Activated CD4-positive, alpha-beta T cell treated with anti-CD3 and anti-CD28 coated beads, Interleukin-2, amount 50 U/mL, for 48 hours (primary cell): ENCODE data around the gene ACACB.

ENCODE experiments used
- DNase-seq, 2 experiments: peaks; one replicate each; pipeline ENCODE4 v3.0.0-alpha.2; 2020

The ACACB gene

GRCh38 chr12:109281452-109281851 lies 165.1 kb downstream of the ACACB start:
- no peak for DNase-seq

- no peak for DNase-seq
Observed at GRCh38 chr12:109284392-109284791, 168.0 kb downstream of the ACACB start.

- DNase-seq, result no peak
Observed at GRCh38 chr12:109286252-109286651, 169.9 kb downstream of the ACACB start.

DNA sequence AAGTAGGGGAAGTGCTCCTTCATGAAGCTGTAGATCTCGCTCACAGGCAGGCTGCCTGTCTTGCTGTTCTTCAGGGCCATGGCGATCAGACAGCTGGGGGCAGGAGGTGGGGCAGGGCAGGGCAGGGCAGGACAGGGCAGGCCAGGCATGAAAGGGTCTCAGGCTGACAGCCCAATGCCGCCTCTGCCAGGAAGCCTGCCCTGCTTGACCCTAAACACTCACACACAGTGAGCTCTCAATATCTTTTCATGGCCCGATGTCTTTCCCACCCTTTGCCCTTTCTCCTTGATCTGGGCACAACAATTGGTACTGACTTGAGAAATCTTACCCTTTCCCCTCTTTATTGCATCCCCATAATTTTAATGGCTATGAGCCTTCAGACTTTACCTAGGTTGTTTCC lies 170.3 kb downstream of the ACACB start:
- DNase-seq, result no peak

- no peak for DNase-seq
Observed at GRCh38 chr12:109287181-109287580, 170.8 kb downstream of the ACACB start.

DNA sequence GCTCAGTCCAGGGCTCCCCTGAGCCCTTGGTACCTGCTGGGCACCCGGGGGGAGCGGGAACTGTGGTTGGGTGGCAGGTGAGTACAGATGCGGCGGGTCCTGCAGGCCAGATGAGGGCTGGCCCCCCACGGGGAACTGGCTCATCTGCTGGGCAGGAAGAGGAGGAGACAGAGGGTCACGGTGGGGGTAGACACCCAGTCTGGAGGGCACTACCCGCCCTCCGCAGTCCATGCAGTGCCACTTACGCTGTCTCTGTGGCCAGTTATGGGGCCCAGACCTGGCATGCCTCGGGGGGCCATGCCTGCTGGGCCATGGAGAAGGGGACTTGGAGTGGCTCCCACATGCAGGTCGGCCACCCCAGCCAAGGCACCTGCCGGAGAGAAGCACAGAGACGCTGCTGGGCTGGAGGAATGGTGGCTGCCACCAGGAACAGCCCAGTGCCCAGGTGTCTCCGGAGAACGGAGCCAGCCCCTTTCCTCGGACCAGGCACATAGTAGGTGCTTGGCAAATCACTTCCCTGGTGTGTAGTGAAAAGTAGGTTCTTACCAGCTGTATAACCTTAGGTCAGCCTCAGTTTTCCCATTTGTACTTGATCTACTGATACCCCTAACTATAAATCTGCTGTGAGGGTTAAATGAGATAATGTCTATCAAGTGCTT lies 171.6 kb downstream of the ACACB start:
- DNase-seq, result no peak

GRCh38 chr12:109288571-109288970 lies 172.2 kb downstream of the ACACB start:
- DNase-seq, result no peak

GRCh38 chr12:109289004-109289403 lies 172.6 kb downstream of the ACACB start:
- no peak for DNase-seq

- no peak for DNase-seq
Observed at GRCh38 chr12:109289551-109289950, 173.2 kb downstream of the ACACB start.

DNA sequence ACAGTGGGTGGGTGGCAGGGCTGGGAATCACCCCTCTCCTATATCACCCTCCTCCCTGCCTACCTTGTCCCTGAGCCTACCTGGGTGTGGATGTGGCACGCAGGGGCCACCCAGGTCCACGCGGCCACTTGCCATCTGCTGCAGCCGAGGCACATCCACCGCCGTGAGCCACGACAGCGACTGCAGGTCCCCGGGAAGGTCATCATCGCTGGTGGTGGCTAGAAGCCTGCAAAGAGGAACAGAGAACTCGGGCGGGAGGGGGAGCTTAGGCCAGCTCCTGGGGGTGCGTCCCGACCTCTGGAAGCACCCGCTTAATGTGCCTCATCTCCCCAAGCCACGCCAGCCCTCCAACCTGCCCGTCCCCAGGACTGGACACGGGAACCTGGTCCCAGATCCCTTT lies 173.7 kb downstream of the ACACB start:
- no peak for DNase-seq

DNA sequence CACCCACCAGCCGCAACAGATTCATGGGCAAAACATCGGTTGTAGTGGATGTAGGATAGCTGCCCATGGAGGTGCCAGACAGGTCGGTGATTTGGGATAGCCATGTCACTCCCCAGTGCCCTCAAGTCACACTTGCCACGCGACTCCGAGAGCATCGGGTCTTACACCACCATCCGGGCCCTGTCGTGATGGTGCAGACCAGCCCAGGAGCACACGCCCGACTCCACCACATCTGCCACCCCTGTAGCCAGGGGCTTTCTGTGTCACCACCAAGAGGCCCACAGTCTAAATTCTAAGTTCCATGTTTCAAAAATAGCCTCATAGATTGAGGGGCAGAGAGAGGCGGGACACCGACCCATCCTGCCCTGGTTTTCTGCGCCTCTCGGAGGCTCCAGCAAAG lies 174.7 kb downstream of the ACACB start:
- DNase-seq, result no peak

- DNase-seq, result no peak
Observed at GRCh38 chr12:109291521-109292341, 175.3 kb downstream of the ACACB start.

- DNase-seq, result no peak
Observed at GRCh38 chr12:109292342-109292711, 175.9 kb downstream of the ACACB start.

DNA sequence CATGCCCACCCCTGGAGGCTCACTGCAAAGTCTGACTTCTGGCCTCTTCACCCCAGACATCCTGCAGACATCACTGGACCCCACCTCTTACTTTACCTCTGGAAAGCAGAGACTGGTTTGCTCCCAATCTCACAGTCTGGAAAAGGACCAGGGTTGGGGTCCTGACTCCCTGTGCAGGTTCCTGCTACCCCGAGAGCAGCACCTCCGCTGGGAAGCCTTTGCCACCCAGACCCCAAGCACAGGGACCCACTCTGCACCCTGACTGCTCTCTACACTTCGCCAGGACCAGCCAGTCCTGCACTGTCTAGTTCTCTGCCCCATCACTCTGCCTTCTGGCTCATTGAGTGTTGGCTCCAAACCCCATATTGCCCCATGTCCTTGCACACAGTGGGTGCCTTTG lies 176.7 kb downstream of the ACACB start:
- DNase-seq, result no peak

DNA sequence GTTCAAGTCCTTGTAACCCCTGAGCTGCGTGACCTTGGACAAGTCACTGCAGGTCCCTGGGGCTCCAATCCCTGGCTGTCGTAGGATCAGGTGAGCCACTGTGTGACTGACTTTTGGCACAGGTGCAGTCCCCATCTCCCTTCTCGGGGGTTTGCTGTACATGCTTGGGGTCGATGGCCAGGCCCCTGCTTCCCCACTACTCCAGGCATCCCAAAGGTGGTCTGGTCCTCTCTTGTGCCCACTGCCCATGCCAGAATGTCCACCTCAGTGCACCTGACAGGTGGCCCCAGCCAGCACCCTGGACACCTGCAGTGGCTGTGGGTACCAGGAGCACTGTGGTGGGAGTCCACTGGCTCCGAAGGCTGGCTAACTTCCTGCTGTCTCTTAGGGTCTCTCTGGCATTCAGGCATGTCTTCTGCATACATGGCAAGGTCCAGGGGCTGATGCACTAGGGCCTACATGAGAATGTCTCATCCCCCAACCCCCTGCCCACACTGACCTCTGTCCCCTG lies 178.0 kb downstream of the ACACB start:
- DNase-seq, result no peak

DNA sequence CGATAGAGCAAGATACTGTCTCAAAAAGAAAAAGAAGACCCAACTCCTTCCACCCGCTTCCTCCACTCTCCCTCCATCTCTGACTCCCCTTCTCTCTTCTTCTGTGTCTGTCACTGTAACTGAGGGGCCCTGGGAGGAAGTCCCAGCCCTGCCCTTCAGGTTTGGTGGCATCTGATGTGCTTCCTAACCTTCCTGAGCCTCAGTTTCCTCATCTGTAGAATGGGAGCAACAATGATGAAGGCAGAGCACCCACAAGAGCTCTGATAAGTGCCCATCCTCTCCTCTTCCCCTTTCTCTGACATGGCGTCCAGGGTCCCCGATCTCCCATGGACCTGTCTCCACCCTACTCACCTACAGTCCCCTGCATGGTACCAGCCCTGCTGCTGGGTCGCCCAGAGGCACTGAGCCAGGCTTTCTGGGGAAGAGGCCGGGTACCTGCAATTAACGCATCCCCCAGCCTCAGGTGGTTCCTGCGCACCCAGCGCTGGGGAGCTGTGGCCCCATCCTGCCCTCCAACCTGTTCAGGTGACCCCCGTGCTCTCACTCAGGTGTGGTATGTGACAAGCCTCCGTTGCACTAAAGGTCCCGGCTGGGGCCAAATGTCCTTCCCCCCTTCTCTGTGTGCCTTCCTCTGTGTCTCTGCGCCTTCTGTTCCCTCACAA lies 179.5 kb downstream of the ACACB start:
- DNase-seq, result no peak

- DNase-seq, result no peak
Observed at GRCh38 chr12:109296431-109296830, 180.0 kb downstream of the ACACB start.

DNA sequence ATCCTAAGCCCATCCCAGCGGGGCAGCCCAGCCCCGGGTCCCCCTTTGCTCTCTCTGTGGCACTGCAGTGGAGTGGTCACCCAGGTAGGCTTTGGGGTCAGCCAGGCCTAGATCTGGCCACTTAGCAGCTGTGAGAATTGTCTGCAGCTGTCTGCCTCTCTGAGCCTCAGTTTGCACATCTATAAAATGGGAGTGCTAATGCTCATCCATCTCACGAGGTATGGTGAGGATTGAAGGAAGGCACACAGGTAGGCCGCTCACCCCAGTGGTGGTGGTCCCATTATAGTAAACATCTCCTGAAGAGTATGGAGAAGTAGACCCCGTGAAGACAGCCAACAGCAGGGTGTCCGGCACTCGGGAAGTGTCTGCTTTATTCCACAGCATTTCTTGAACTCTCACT lies 183.5 kb downstream of the ACACB start:
- DNase-seq, result no peak

DNA sequence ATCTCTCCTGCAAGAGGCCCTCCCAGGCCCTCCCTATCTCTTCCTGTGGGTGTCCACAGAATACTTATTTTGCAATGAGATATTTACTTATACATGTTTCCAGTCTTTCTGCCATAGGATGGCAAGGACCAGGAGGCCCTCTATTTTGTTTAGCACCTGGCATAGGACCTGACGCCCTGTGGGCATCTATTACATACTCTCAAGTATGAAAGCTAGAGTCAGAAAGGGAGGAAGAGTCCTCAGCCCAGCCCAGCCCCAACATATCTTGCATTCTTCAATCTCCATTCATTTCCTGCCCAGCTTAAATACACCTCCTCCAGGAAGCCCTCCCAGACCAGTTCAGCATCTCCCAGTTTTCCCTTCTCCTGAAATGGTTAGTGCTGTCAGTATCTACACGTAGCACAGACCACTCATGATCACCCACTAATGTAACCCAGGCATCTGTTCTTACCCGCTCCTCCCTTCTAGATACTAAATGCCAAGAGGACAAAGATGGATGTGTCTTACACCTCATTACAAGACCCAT lies 185.3 kb downstream of the ACACB start:
- no peak for DNase-seq

- DNase-seq, result no peak
Observed at GRCh38 chr12:109302358-109302757, 186.0 kb downstream of the ACACB start.

DNA sequence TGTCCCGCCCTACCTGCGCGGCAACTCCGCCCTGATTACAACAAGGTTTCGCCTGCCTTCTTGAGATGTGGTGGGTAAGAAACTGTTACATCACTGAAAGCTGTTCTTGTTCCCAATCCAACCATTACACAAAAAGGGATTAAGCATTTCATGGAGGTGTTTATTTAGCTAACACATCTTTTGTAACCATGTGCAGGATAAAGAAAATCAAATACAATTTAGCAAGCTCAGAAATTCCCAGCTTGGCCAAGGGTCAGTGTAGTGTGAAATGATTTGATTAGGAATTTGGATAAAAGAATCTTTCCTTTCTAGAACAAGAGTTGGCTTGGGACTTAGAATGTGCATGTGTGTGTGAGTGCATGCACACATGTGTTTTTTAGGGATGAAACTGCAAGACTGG lies 186.4 kb downstream of the ACACB start:
- no peak for DNase-seq

GRCh38 chr12:109304485-109304884 lies 188.1 kb downstream of the ACACB start:
- no peak for DNase-seq

DNA sequence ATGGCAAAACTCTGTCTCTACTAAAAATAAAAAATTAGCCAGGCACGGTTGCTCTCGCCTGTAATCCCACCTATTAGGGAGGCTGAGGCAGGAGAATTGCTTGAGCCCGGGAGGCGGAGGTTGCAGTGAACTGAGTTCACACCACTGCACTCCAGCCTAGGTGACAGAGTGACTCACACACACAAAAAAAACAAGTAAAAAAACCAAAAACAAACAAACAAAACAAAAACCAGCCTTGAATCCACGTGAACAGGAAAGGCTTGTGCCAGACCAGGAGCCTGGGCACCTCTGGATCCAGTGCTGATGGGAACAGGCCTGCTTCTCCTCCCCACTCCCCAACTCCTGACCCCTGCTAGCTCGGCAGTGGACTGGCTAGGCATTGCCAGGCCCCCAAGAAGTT lies 189.2 kb downstream of the ACACB start:
- no peak for DNase-seq

- DNase-seq, result no peak
Observed at GRCh38 chr12:109307051-109307450, 190.7 kb downstream of the ACACB start.
